ENCODE data around the gene FIGNL2. TPM values are rescaled to one million over a fixed set of nuclear protein-coding genes. Genes with fewer than 3 reads are reported as not detected.

FIGNL2 gene
- total and polyA plus RNA-seq, 9 of the 15 experiments (the other 6 are each of a cell fraction or from before 2014, with no cell fraction given): 0.01 TPM; not detected in 8

- ATAC-seq (peak; percentile 54), DNase-seq (ENCODE audit: extremely low read depth in 1 of 4, low spot score in 3 of 4) (peak in 3 of 4 experiments; percentile 18 to 73 (median 68)), FAIRE-seq (no peak)
- in situ Hi-C loops (cut with MboI): no loop called here
- no peak overlapping the region for H3K27ac ChIP-seq (ENCODE audit: extremely low read depth, low read depth, low read length)
- ChIA-PET CTCF (ENCODE audit: low intra/inter-chr PET ratio) (no interaction called here), POLR2A (interaction anchor here (0.6 kb wide), 1 partner anchor 409 kb away, joined by 3 read pairs; no protein-coding TSS in a partner anchor)
- peaks cover 7 to 29% of the 10 kb centered on the region in 2 experiments; a peak in 4 of 5 replicates for H3K4me1 ChIP-seq (replicated peaks in 1 of 2; ENCODE audit: control insufficient read depth in 2 of 2, insufficient read depth in 2 of 2, low read length in 2 of 2)
- no peak overlapping the region for H3K4me3 ChIP-seq
- WGBS (ENCODE audit: insufficient coverage, low coverage, missing lambda C conversion rate): 3% methylated on average over 27 of the region's 67 CpGs
- peak overlapping the region; percentile 43; the same call in 1 of the 2 replicates for H3K4me2 ChIP-seq (ENCODE audit: insufficient read depth, low read length)
- no peaks in the 10 kb centered on the region for H3K36me3 ChIP-seq (ENCODE audit: control insufficient read depth, insufficient read depth, low read length)
- no peaks in the 10 kb centered on the region for H3K79me2 ChIP-seq (ENCODE audit: control insufficient read depth, insufficient read depth, low read length)
- H3K9me3 ChIP-seq (replicated peaks; ENCODE audit: control insufficient read depth, insufficient read depth, low read depth, low read length): no peaks in the 10 kb centered on the region
- H3K9ac ChIP-seq (ENCODE audit: insufficient read depth in 1 of 2, low read depth in 2 of 2, low read length in 2 of 2): peak overlapping the region in 1 of 2 experiments; percentile 78; a peak in 2 of 4 replicates
- intact Hi-C loops (cut with micrococcal nuclease): no loop called here
- H3K9me1 ChIP-seq (ENCODE audit: control insufficient read depth, insufficient read depth, low read length): no peaks in the 10 kb centered on the region
- H3K27me3 ChIP-seq (ENCODE audit: control insufficient read depth in 2 of 2, insufficient read depth in 2 of 2, low read length in 2 of 2): peaks cover 42 to 85% of the 10 kb centered on the region in 2 experiments
- 0 out of 2 replicates have a peak overlapping the region, but pooled peaks have one; percentile 32 for H2AFZ ChIP-seq (ENCODE audit: low read depth, low read length)
- BruUV-seq (replicated peaks): no TSS peak
- peaks cover 9% of the 10 kb centered on the region for H4K20me1 ChIP-seq (replicated peaks; ENCODE audit: control insufficient read depth, insufficient read depth, low read length)
- no peak for TF ChIP-seq ATF3 (IDR thresholded peaks at IDR 0.05)
- TF ChIP-seq ATF3 (CRISPR knock-in tag; conservative IDR thresholded peaks at IDR 0.05): no peak
- no peak for TF ChIP-seq STAT5A (IDR thresholded peaks at IDR 0.05; ENCODE audit: borderline replicate concordance, low read length)
- TF ChIP-seq NR4A1 (CRISPR knock-in tag; IDR thresholded peaks at IDR 0.05): no peak
- TF ChIP-seq NR4A1 (tag; IDR thresholded peaks at IDR 0.05): no peak
- TF ChIP-seq, protein P1, sequence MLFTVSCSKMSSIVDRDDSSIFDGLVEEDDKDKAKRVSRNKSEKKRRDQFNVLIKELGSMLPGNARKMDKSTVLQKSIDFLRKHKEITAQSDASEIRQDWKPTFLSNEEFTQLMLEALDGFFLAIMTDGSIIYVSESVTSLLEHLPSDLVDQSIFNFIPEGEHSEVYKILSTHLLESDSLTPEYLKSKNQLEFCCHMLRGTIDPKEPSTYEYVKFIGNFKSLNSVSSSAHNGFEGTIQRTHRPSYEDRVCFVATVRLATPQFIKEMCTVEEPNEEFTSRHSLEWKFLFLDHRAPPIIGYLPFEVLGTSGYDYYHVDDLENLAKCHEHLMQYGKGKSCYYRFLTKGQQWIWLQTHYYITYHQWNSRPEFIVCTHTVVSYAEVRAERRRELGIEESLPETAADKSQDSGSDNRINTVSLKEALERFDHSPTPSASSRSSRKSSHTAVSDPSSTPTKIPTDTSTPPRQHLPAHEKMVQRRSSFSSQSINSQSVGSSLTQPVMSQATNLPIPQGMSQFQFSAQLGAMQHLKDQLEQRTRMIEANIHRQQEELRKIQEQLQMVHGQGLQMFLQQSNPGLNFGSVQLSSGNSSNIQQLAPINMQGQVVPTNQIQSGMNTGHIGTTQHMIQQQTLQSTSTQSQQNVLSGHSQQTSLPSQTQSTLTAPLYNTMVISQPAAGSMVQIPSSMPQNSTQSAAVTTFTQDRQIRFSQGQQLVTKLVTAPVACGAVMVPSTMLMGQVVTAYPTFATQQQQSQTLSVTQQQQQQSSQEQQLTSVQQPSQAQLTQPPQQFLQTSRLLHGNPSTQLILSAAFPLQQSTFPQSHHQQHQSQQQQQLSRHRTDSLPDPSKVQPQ (CRISPR knock-in tag; IDR thresholded peaks at IDR 0.05; ENCODE audit: borderline replicate concordance): no peak
- TF ChIP-seq MCM3 (IDR thresholded peaks at IDR 0.05): no peak
- TF ChIP-seq PREB (CRISPR knock-in tag; IDR thresholded peaks at IDR 0.05): no peak
- no peak for TF ChIP-seq SRSF9 (IDR thresholded peaks at IDR 0.05; ENCODE audit: borderline replicate concordance, low read depth, low read length)
- peak; percentile 26; the same call in 1 of the 2 replicates for TF ChIP-seq L3MBTL2 (IDR thresholded peaks at IDR 0.05)
- no peak for TF ChIP-seq HDGF (IDR thresholded peaks at IDR 0.05)
- no peak for TF ChIP-seq ZNF780A (CRISPR knock-in tag; IDR thresholded peaks at IDR 0.05)
- no peak for TF ChIP-seq ZBTB2 (IDR thresholded peaks at IDR 0.05)
- peak; percentile 19; the same call in 1 of the 2 replicates for TF ChIP-seq CBFA2T3 (IDR thresholded peaks at IDR 0.05)
These were observed 20.4 kb upstream of the FIGNL2 start for GRCh38 chr12:51868821-51869495.

Measured in K562 (cell line).